A673 (cell line): Measurements from ENCODE around the gene KRT2. TPM values are rescaled to one million over a fixed set of nuclear protein-coding genes. Genes with fewer than 3 reads are reported as not detected.

Experiments used
- BruUV-seq: library from RNA; stranded (reverse); fragments of 400-500 nt; replicated peaks from 2 replicates; lab custom pipeline; 2021; lab: Mats Ljungman, UMichigan
- CTCF ChIA-PET: fragments of 300-600 bp; sonication (Branson Sonifier 250); formaldehyde crosslinking; loops from one replicate; lab custom pipeline; 2022; ENCODE audit warnings: antibody characterized with exemption; lab: Charles Lee
- POLR2A ChIA-PET: fragments of 300-600 bp; sonication (Branson Sonifier 250); formaldehyde crosslinking; loops from one replicate; lab custom pipeline; 2022; ENCODE audit warnings: antibody characterized with exemption; ENCODE audit not compliant: low non-redundant PET; lab: Charles Lee
- DNase-seq: peaks from one replicate; pipeline ENCODE4 v3.0.0-alpha.2; 2015; ENCODE audit warnings: low spot score
- H3K27ac ChIP-seq: fragments of 200-600 bp; sonication (generic); 2 replicates; pipeline ENCODE4 v1.5.1; 2016; ENCODE audit warnings: mixed run types, low read depth, mild to moderate bottlenecking, mixed read lengths, antibody characterized with exemption, low read length; ENCODE audit not compliant: poor library complexity, severe bottlenecking
- H3K27me3 ChIP-seq: fragments of 200-600 bp; sonication (generic); replicated peaks from 2 replicates; pipeline ENCODE4 v1.6.1; 2017; ENCODE audit warnings: mixed run types, low read depth, mild to moderate bottlenecking, mixed read lengths, antibody characterized with exemption, low read length; ENCODE audit not compliant: insufficient read depth, poor library complexity
- H3K36me3 ChIP-seq: fragments of 200-600 bp; sonication (generic); 2 replicates; pipeline ENCODE4 v1.6.1; 2016; ENCODE audit warnings: mixed run types, mild to moderate bottlenecking, mixed read lengths, antibody characterized with exemption, low read length; ENCODE audit not compliant: insufficient read depth, poor library complexity, severe bottlenecking
- H3K4me1 ChIP-seq: fragments of 200-600 bp; sonication (generic); 2 replicates; pipeline ENCODE4 v1.6.1; 2017; ENCODE audit warnings: mixed run types, mild to moderate bottlenecking, mixed read lengths, antibody characterized with exemption, low read length; ENCODE audit not compliant: insufficient read depth, poor library complexity, severe bottlenecking
- H3K4me3 ChIP-seq: fragments of 200-600 bp; sonication (generic); 2 replicates; pipeline ENCODE4 v1.5.1; 2016; ENCODE audit warnings: low read depth, mixed run types, mild to moderate bottlenecking, mixed read lengths, low read length; ENCODE audit not compliant: poor library complexity, severe bottlenecking
- H3K9me3 ChIP-seq: fragments of 200-600 bp; sonication (generic); 2 replicates; pipeline ENCODE4 v1.6.1; 2016; ENCODE audit warnings: mixed run types, low read depth, mild to moderate bottlenecking, mixed read lengths, antibody characterized with exemption, low read length; ENCODE audit not compliant: poor library complexity, severe bottlenecking
- EZH2 ChIP-seq: fragments of 200-600 bp; sonication (generic); IDR thresholded peaks from 2 replicates; pipeline ENCODE4 v1.6.1; 2017; ENCODE audit warnings: borderline replicate concordance, low read depth, mild to moderate bottlenecking, mixed read lengths, antibody characterized with exemption, low read length; ENCODE audit not compliant: poor library complexity, severe bottlenecking
- intact Hi-C: fragments of 100-400 bp; cut with micrococcal nuclease; formaldehyde crosslinking; loops from one replicate; pipeline ENCODE4 v1.10.0; 2022; ENCODE audit not compliant: unreplicated experiment
- total RNA-seq: library from RNA; stranded (reverse); gene quantifications from 2 replicates; pipeline ENCODE4 v1.2.3, GENCODE V29; 2021
- TF ChIP-seq, protein P1 (sequence below): fragments of 300-800, 200-600 bp; sonication (generic); conservative IDR thresholded peaks from 2 replicates; pipeline ENCODE4 v1.5.1; 2017; ENCODE audit warnings: low read depth, mild to moderate bottlenecking, antibody characterized with exemption, low read length, moderate library complexity, mixed read lengths

Gene KRT2
- total RNA-seq, 1 experiment from 2014 or later = not detected

DNA sequence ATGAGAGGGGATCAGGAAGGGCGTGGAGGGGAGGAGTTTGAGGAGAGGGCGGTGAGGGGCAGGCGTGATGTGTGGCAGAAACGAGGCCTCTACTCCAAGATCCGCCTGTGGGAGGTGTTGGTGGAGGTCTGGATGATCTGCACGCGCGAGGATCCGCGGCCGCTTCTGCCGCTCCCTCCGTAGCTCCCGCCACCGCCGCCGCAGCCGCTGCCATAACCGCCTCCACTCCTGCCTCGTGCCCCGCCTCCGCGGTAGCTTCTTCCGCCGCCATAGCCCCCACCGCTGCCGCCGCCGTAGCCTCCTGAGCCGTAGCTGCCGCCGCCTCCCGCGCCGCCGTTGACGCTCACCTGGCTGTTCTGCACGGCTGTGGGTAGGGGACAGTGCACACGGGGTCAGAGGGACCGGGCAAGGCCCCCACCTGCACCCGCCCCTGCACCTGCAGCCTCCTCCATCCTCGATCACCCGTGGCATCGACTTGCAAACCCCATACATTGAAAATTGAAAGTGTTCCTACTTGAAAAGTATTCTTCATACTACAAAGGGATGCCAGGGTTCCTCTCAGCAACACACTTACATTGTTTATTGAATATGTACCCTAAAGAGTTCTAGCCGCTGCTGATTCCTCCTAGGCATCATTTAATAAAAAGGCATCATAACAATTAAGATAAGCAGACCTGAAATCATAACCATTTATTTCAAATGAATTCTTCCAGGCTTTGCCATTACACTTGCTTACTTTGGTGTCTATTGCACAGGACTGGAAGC lies 39.2 kb upstream of the KRT2 start:
- Histone ChIP-seq H3K4me3 (peak overlapping the region; percentile 23), H3K4me1 (no peaks in the 10 kb centered on the region), H3K27me3 (no peaks in the 10 kb centered on the region), H3K36me3 (no peaks in the 10 kb centered on the region), H3K9me3 (no peaks in the 10 kb centered on the region), H3K27ac (no peak overlapping the region)
- ChIA-PET POLR2A (no interaction called here), CTCF (no interaction called here)
- BruUV-seq = no TSS peak
- TF ChIP-seq, protein P1, sequence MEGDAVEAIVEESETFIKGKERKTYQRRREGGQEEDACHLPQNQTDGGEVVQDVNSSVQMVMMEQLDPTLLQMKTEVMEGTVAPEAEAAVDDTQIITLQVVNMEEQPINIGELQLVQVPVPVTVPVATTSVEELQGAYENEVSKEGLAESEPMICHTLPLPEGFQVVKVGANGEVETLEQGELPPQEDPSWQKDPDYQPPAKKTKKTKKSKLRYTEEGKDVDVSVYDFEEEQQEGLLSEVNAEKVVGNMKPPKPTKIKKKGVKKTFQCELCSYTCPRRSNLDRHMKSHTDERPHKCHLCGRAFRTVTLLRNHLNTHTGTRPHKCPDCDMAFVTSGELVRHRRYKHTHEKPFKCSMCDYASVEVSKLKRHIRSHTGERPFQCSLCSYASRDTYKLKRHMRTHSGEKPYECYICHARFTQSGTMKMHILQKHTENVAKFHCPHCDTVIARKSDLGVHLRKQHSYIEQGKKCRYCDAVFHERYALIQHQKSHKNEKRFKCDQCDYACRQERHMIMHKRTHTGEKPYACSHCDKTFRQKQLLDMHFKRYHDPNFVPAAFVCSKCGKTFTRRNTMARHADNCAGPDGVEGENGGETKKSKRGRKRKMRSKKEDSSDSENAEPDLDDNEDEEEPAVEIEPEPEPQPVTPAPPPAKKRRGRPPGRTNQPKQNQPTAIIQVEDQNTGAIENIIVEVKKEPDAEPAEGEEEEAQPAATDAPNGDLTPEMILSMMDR = no peak
- TF ChIP-seq EZH2 = no peak
- intact Hi-C loops = no loop called here
- peak; percentile 18 for DNase-seq

DNA sequence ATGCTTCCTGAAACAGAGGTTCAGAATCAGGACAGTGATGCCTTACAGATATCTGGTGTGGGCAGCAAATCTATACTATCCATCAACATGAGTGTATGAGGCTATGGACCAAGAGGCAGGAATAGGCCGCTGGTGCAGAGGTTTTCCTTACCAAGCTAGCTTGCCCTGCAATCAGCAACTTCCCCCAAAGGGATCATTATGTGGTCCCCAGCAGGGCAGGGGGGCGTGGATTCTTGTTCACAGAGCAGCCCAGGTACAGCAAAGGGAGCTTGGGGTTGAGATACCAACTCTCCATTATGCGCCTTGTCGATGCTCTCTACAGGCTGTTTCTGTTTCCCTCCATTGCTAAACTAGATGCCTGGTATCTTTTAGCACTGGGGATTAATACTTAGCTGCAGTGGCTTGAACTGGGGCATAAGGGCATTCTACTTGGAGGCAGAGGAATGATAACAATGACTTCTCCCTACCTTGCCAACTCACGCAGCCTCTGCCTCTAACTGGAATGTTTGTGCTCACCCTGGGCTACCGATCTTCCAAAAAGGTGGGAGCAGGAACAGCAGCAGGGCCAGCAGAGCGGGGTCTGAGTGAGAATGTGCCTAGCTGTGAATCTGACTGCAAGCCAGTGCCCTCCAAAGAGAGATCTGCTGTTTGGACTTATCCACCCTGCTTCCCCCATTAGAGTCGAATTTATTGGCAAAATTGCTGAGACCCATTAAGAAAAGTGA lies 38.5 kb upstream of the KRT2 start:
- Histone ChIP-seq H3K27ac (no peak overlapping the region), H3K4me1 (no peaks in the 10 kb centered on the region), H3K27me3 (no peaks in the 10 kb centered on the region), H3K36me3 (no peaks in the 10 kb centered on the region), H3K4me3 (peak overlapping the region; percentile 23), H3K9me3 (no peaks in the 10 kb centered on the region)
- BruUV-seq = no TSS peak
- intact Hi-C loops = no loop called here
- ChIA-PET CTCF (no interaction called here), POLR2A (no interaction called here)
- TF ChIP-seq, protein P1 = no peak
- TF ChIP-seq EZH2 = no peak
- DNase-seq = no peak

DNA sequence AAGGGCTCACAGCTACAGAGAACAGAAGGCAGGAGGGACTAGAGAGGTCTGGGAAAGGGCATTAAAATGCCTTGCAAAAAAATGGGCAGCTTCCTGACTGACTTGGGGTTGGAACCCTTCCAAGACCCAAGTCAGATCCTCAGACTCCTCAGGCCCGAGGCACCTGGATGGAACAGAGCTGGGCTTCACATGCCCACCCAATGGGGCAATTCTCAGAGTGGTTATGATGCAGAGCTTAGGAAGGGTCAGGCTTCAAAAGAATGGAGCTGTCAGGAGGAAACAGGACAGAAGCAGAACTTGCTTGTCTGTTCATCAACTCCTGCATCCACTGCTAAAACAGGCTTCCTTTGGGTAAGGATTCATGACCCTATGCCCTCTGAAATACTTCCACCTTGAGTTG lies 37.9 kb upstream of the KRT2 start:
- TF ChIP-seq EZH2 = no peak
- TF ChIP-seq, protein P1 = no peak
- no peaks in the 10 kb centered on the region for H3K4me1 ChIP-seq
- ChIA-PET POLR2A (no interaction called here), CTCF (no interaction called here)
- no peaks in the 10 kb centered on the region for H3K36me3 ChIP-seq
- H3K27ac ChIP-seq = no peak overlapping the region
- H3K9me3 ChIP-seq = no peaks in the 10 kb centered on the region
- H3K4me3 ChIP-seq = no peak overlapping the region
- intact Hi-C loops = no loop called here
- no TSS peak for BruUV-seq
- DNase-seq = no peak
- H3K27me3 ChIP-seq = no peaks in the 10 kb centered on the region
